Mammary epithelial cell (primary cell): Measurements from ENCODE around the gene TRMT10B.

Source experiments
- EZH2 ChIP-seq: IDR thresholded peaks from 2 replicates; pipeline ENCODE4 v1.6.1; 2012; ENCODE audit warnings: low read length, inconsistent platforms, borderline replicate concordance
- TF ChIP-seq, protein P1 (sequence below), 2 donors: IDR thresholded peaks in 1 of 2; conservative IDR thresholded peaks in 1 of 2; 2 replicates each; pipeline ENCODE4 v1.5.1; 2011 to 2012; ENCODE audit warnings: inconsistent platforms in 2 of 2, low read length in 2 of 2, mild to moderate bottlenecking in 2 of 2, control low read depth in 1 of 2, low read depth in 1 of 2; ENCODE audit not compliant: insufficient read depth in 1 of 2; ENCODE audit errors: extremely low read depth in 1 of 2

DNA sequence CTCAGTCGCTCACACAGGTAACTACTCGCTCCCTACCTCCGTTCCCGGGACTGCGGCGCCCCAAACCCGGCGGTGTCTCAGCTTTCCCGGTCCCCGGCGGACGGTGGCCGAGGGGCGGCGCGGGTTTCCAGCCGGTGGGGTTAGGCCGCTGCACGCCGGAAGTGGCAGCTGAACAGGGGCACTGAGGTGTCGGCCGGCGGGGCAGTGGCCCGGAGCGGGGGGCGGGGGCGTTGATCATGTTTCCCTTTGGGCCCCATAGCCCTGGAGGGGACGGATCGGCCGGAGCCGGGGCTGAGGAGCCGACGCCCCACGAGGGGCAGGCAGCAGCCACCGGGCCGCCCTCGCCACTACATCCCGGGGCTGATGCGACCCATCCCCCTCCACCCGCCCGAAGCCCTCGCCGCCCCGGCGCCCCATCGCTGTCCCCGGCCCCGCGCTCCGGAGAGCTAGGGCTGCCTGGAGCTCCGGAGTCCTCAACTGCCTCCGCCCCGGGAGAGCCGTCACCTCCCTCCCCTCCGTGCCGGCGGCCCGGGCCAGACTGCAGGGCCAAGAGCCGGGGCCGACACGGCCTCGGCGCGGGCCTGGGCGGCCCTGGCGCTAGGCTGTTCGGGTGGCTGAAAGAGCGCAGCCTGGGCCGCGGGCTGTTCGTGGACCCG, 47.2 kb downstream of the TRMT10B start, which contains the start of gene DCAF10:
- TF ChIP-seq, protein P1, sequence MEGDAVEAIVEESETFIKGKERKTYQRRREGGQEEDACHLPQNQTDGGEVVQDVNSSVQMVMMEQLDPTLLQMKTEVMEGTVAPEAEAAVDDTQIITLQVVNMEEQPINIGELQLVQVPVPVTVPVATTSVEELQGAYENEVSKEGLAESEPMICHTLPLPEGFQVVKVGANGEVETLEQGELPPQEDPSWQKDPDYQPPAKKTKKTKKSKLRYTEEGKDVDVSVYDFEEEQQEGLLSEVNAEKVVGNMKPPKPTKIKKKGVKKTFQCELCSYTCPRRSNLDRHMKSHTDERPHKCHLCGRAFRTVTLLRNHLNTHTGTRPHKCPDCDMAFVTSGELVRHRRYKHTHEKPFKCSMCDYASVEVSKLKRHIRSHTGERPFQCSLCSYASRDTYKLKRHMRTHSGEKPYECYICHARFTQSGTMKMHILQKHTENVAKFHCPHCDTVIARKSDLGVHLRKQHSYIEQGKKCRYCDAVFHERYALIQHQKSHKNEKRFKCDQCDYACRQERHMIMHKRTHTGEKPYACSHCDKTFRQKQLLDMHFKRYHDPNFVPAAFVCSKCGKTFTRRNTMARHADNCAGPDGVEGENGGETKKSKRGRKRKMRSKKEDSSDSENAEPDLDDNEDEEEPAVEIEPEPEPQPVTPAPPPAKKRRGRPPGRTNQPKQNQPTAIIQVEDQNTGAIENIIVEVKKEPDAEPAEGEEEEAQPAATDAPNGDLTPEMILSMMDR (conservative IDR thresholded peaks at IDR 0.05 in 1 of 2, IDR thresholded peaks at IDR 0.05 in 1 of 2; ENCODE audit: extremely low read depth in 1 of 2, insufficient read depth in 1 of 2, low read depth in 1 of 2, low read length in 2 of 2) = no peak
- TF ChIP-seq EZH2 = no peak
